Measurements from ENCODE around the gene NOL12.

Gene NOL12

GRCh38 chr22:37731804-37732471 lies 45.8 kb downstream of the NOL12 start:
- Histone ChIP-seq H3K27me3 (no peaks in the 10 kb centered on the region), H3K9me3 (no peaks in the 10 kb centered on the region), H3K4me1 (peaks cover 0 to 13% (median 0%) of the 10 kb centered on the region in 4 donors), H3K4me3 (no peak overlapping the region), H3K27ac (no peak overlapping the region), H3K36me3 (no peaks in the 10 kb centered on the region)
- no peak for TF ChIP-seq CTCF (IDR thresholded peaks at IDR 0.05)
- intact Hi-C loops (cut with DNase I; ENCODE audit: low total_unique reads) = no loop called here
- no peak for DNase-seq

- no peaks in the 10 kb centered on the region for H3K27me3 ChIP-seq
- no peak overlapping the region for H3K4me3 ChIP-seq
- intact Hi-C loops (cut with DNase I; ENCODE audit: low total_unique reads) = no loop called here
- H3K27ac ChIP-seq = no peak overlapping the region
- no peak for TF ChIP-seq CTCF (IDR thresholded peaks at IDR 0.05)
- H3K4me1 ChIP-seq = peaks cover 0 to 6% (median 0%) of the 10 kb centered on the region in 4 donors
- H3K9me3 ChIP-seq = no peaks in the 10 kb centered on the region
- no peak for DNase-seq
- H3K36me3 ChIP-seq = no peaks in the 10 kb centered on the region
These were observed 46.8 kb downstream of the NOL12 start for GRCh38 chr22:37732699-37733607.

GRCh38 chr22:37733625-37734401 lies 47.7 kb downstream of the NOL12 start:
- H3K4me1 ChIP-seq = no peaks in the 10 kb centered on the region
- intact Hi-C loops (cut with DNase I; ENCODE audit: low total_unique reads) = no loop called here
- DNase-seq = no peak
- H3K9me3 ChIP-seq = no peaks in the 10 kb centered on the region
- H3K36me3 ChIP-seq = no peaks in the 10 kb centered on the region
- no peaks in the 10 kb centered on the region for H3K27me3 ChIP-seq
- TF ChIP-seq CTCF (IDR thresholded peaks at IDR 0.05) = no peak
- no peak overlapping the region for H3K4me3 ChIP-seq
- H3K27ac ChIP-seq = no peak overlapping the region

GRCh38 chr22:37734402-37734700 lies 48.2 kb downstream of the NOL12 start:
- H3K4me1 ChIP-seq = no peaks in the 10 kb centered on the region
- no peak for DNase-seq
- H3K4me3 ChIP-seq = no peak overlapping the region
- H3K36me3 ChIP-seq = no peaks in the 10 kb centered on the region
- no peak overlapping the region for H3K27ac ChIP-seq
- TF ChIP-seq CTCF (IDR thresholded peaks at IDR 0.05) = no peak
- intact Hi-C loops (cut with DNase I; ENCODE audit: low total_unique reads) = no loop called here
- H3K9me3 ChIP-seq = no peaks in the 10 kb centered on the region
- H3K27me3 ChIP-seq = no peaks in the 10 kb centered on the region

- Histone ChIP-seq H3K27ac (no peak overlapping the region), H3K4me3 (no peak overlapping the region), H3K9me3 (no peaks in the 10 kb centered on the region), H3K36me3 (no peaks in the 10 kb centered on the region), H3K4me1 (no peaks in the 10 kb centered on the region), H3K27me3 (no peaks in the 10 kb centered on the region)
- intact Hi-C loops (cut with DNase I; ENCODE audit: low total_unique reads) = no loop called here
- TF ChIP-seq CTCF (IDR thresholded peaks at IDR 0.05) = peak; percentile 19 to 27
- no peak for DNase-seq
These were observed 48.9 kb downstream of the NOL12 start for GRCh38 chr22:37734964-37735451.

Data from tibial artery (tissue), 4 donors.